HFF-Myc (cell line): ENCODE data around the gene KCNMA1.
"Not testable (repeated sequence)": the region's sequence is repeated elsewhere in the genome, so short reads cannot be mapped to it uniquely, and the experiment has no call there.

Experiments
- DNase-seq: peaks from one replicate; pipeline ENCODE4 v3.0.0-alpha.2; 2011; ENCODE audit warnings: low read depth; ENCODE audit errors: extremely low read depth
- H3K4me3 ChIP-seq: replicated peaks from 2 replicates; pipeline ENCODE4 v1.5.1; 2011; ENCODE audit warnings: low read depth, mild to moderate bottlenecking, control low read depth, low read length
- CTCF ChIP-seq: IDR thresholded peaks from 2 replicates; pipeline ENCODE4 v1.5.1; 2012; ENCODE audit warnings: mild to moderate bottlenecking, low read depth, low read length, control low read depth; ENCODE audit errors: missing control alignments

KCNMA1 gene

GRCh38 chr10:77388571-77389100 lies 249.0 kb downstream of the KCNMA1 start:
- no peak for TF ChIP-seq CTCF
- no peak for DNase-seq
- H3K4me3 ChIP-seq: no peak overlapping the region

GRCh38 chr10:77387701-77388100 lies 249.9 kb downstream of the KCNMA1 start:
- H3K4me3 ChIP-seq, DNase-seq: not testable (repeated sequence)

- TF ChIP-seq CTCF: no peak
- DNase-seq: no peak
- H3K4me3 ChIP-seq: no peak overlapping the region
Measured at GRCh38 chr10:77387247-77387646, 250.4 kb downstream of the KCNMA1 start.

- no peak overlapping the region for H3K4me3 ChIP-seq
- no peak for TF ChIP-seq CTCF
- DNase-seq: no peak
Measured at GRCh38 chr10:77386838-77387237, 250.8 kb downstream of the KCNMA1 start.

GRCh38 chr10:77386365-77386764 lies 251.2 kb downstream of the KCNMA1 start:
- no peak for TF ChIP-seq CTCF
- no peak for DNase-seq
- H3K4me3 ChIP-seq: no peak overlapping the region

- no peak overlapping the region for H3K4me3 ChIP-seq
- no peak for DNase-seq
- TF ChIP-seq CTCF: no peak
Measured at GRCh38 chr10:77385315-77385714, 252.3 kb downstream of the KCNMA1 start.

- no peak for TF ChIP-seq CTCF
- H3K4me3 ChIP-seq: no peak overlapping the region
- DNase-seq: no peak
Measured at GRCh38 chr10:77383861-77384553, 253.6 kb downstream of the KCNMA1 start.
